Endothelial cell of umbilical vein (primary cell): ENCODE measurements around the gene FIGLA. TPM values are rescaled to one million over a fixed set of nuclear protein-coding genes. Genes with fewer than 3 reads are reported as not detected.

Source experiments
- BruUV-seq: library from RNA; stranded (reverse); fragments of 400-500 nt; replicated peaks from 2 replicates; lab custom pipeline; 2021; lab: Mats Ljungman, UMichigan
- CTCF ChIA-PET: fragments of 300-600, 350-600 bp; sonication (Branson Sonifier 250); formaldehyde crosslinking; loops from one replicate; lab custom pipeline; 2021; ENCODE audit warnings: antibody characterized with exemption, inconsistent platforms; lab: Charles Lee
- POLR2A ChIA-PET: fragments of 300-600, 350-600 bp; sonication (Branson Sonifier 250); formaldehyde crosslinking; loops from one replicate; lab custom pipeline; 2021; ENCODE audit warnings: antibody characterized with exemption, inconsistent platforms; lab: Charles Lee
- DNase-seq: peaks from one replicate; pipeline ENCODE4 v3.0.0-alpha.2; 2011; ENCODE audit warnings: low read depth, low spot score
- FAIRE-seq: peaks from 2 replicates; lab custom pipeline; 2011; peaks lifted over from hg19 to GRCh38; lab: Jason Lieb, UNC
- H2AFZ ChIP-seq: 2 replicates; pipeline ENCODE4 v1.6.0; 2012; ENCODE audit warnings: low read depth, low read length, control low read depth, inconsistent platforms
- H3K27ac ChIP-seq: 2 replicates; pipeline ENCODE4 v1.5.1; 2011; ENCODE audit warnings: low read depth, mild to moderate bottlenecking, control low read depth, low read length, moderate library complexity; ENCODE audit not compliant: insufficient read depth
- H3K27me3 ChIP-seq, 2 experiments: 2 replicates each; pipeline versions ENCODE4 v1.6.0 to v1.6.1; 2011; ENCODE audit warnings: low read length in 2 of 2, mixed read lengths in 1 of 2; ENCODE audit not compliant: control insufficient read depth in 2 of 2, insufficient read depth in 2 of 2
- H3K36me3 ChIP-seq, 2 experiments: 2 replicates in 1 of 2; 3 replicates in 1 of 2; pipeline ENCODE4 v1.5.1; 2011; ENCODE audit warnings: low read length in 2 of 2, mild to moderate bottlenecking in 1 of 2, moderate library complexity in 1 of 2; ENCODE audit not compliant: control insufficient read depth in 2 of 2, insufficient read depth in 2 of 2; ENCODE audit errors: extremely low read depth in 1 of 2
- H3K4me1 ChIP-seq: 3 replicates; pipeline ENCODE4 v1.5.1; 2011; ENCODE audit warnings: mild to moderate bottlenecking, low read length; ENCODE audit not compliant: control insufficient read depth, insufficient read depth; ENCODE audit errors: extremely low read depth
- H3K4me2 ChIP-seq: 2 replicates; pipeline ENCODE4 v1.6.1; 2011; ENCODE audit warnings: low read length, control low read depth, mixed read lengths; ENCODE audit not compliant: insufficient read depth
- H3K4me3 ChIP-seq, 3 experiments: fragments of 200-600 bp in 1 of 3; sonication (generic), shearing (Covaris generic) in 1 of 3; replicated peaks in 1 of 3; 2 replicates each; pipeline ENCODE4 v1.5.1; 2011 to 2016; ENCODE audit warnings: control low read depth in 3 of 3, low read length in 3 of 3, mild to moderate bottlenecking in 2 of 3, inconsistent platforms in 1 of 3, low read depth in 1 of 3, moderate library complexity in 1 of 3; ENCODE audit not compliant: insufficient read depth in 1 of 3
- H3K79me2 ChIP-seq: 2 replicates; pipeline ENCODE4 v1.6.0; 2012; ENCODE audit warnings: low read length, inconsistent platforms; ENCODE audit not compliant: control insufficient read depth, insufficient read depth
- H3K9ac ChIP-seq: replicated peaks from 2 replicates; pipeline ENCODE3; 2011; ENCODE audit warnings: low read length, control low read depth; ENCODE audit not compliant: insufficient read depth; ENCODE audit errors: extremely low read depth
- H3K9me1 ChIP-seq: replicated peaks from 3 replicates; pipeline ENCODE4 v1.6.0; 2011; ENCODE audit warnings: mild to moderate bottlenecking, low read length; ENCODE audit not compliant: control insufficient read depth, insufficient read depth; ENCODE audit errors: extremely low read depth
- H3K9me3 ChIP-seq: replicated peaks from 2 replicates; pipeline ENCODE4 v1.5.1; 2012; ENCODE audit warnings: low read length, inconsistent platforms; ENCODE audit not compliant: control insufficient read depth, insufficient read depth
- H4K20me1 ChIP-seq: replicated peaks from 2 replicates; pipeline ENCODE3; 2011; ENCODE audit warnings: mild to moderate bottlenecking, low read length; ENCODE audit not compliant: control insufficient read depth, insufficient read depth; ENCODE audit errors: extremely low read depth
- CTCF ChIP-seq, 2 donors: IDR thresholded peaks; 1 replicate in 1 of 2; 2 replicates in 1 of 2; pipeline ENCODE4 v1.5.1; 2011; ENCODE audit warnings: low read length in 2 of 2, mild to moderate bottlenecking in 2 of 2, moderate library complexity in 2 of 2, control low read depth in 1 of 2, inconsistent platforms in 1 of 2, low read depth in 1 of 2; ENCODE audit not compliant: insufficient read depth in 1 of 2; ENCODE audit errors: extremely low read depth in 1 of 2
- GATA2 ChIP-seq: IDR thresholded peaks from 2 replicates; pipeline ENCODE4 v1.7.0; 2011; ENCODE audit warnings: low read depth, mild to moderate bottlenecking, moderate library complexity, mixed read lengths, low read length; ENCODE audit not compliant: insufficient read length, insufficient read depth
- JUN ChIP-seq: IDR thresholded peaks from 2 replicates; pipeline ENCODE4 v1.6.1; 2011; ENCODE audit warnings: borderline replicate concordance, low read depth; ENCODE audit not compliant: insufficient read length, insufficient read depth
- POLR2A ChIP-seq: IDR thresholded peaks from 2 replicates; pipeline ENCODE4 v1.6.1; 2012; ENCODE audit warnings: low read depth, mild to moderate bottlenecking, control low read depth, low read length
- dilution Hi-C: fragments of 300-500 bp; cut with MboI; formaldehyde crosslinking; loops from one replicate; pipeline ENCODE4 v1.15.0; 2019; ENCODE audit warnings: low sequenced_read_pairs; ENCODE audit not compliant: extremely low pct_ligation_motif_present
- intact Hi-C: fragments of 100-400 bp; cut with micrococcal nuclease; formaldehyde crosslinking; loops from one replicate; pipeline ENCODE4 v1.10.0; 2022
- polyA plus RNA-seq, 4 experiments: library from polyadenylated mRNA; depleted of rRNA in 3 of 4; stranded (reverse) in 3 of 4; unstranded in 1 of 4; fragments of >200 nt; gene quantifications; 2 replicates each; pipeline versions ENCODE4 v1.2.1 to v1.2.3, GENCODE V29; 2011 to 2012; ENCODE audit warnings: missing spikeins in 1 of 4
- total RNA-seq: library from RNA; stranded (reverse); gene quantifications from 2 replicates; pipeline ENCODE4 v1.2.3, GENCODE V29; 2021

Gene FIGLA
- total and polyA plus RNA-seq, 2 donors (not counting 3 experiments of a cell fraction or from before 2014, with no cell fraction given), result not detected

GRCh38 chr2:70785137-70785911 is 5.1 kb downstream of the FIGLA start:
- intact Hi-C loops (loop anchor here (2.0 kb wide), 2 partner anchors 131 to 481 kb away; no protein-coding TSS in a partner anchor), dilution Hi-C loops (no loop called here)
- DNase-seq (peak; percentile 33), FAIRE-seq (peak; percentile 94)
- H4K20me1 ChIP-seq, result no peaks in the 10 kb centered on the region
- ChIA-PET CTCF (interaction anchor here (0.6 to 2.1 kb wide), 12 partner anchors 21 to 481 kb away, joined by 3 to 24 read pairs (median 4); no protein-coding TSS in a partner anchor), POLR2A (no interaction called here)
- H3K9me1 ChIP-seq, result no peaks in the 10 kb centered on the region
- peaks cover 4% of the 10 kb centered on the region for H3K4me1 ChIP-seq
- H3K36me3 ChIP-seq, result no peaks in the 10 kb centered on the region
- no peaks in the 10 kb centered on the region for H3K9me3 ChIP-seq
- H3K4me2 ChIP-seq, result no peak overlapping the region
- H2AFZ ChIP-seq, result no peak overlapping the region
- H3K27ac ChIP-seq, result no peak overlapping the region
- peaks cover 30 to 43% of the 10 kb centered on the region in 2 experiments for H3K27me3 ChIP-seq
- H3K9ac ChIP-seq, result no peak overlapping the region
- H3K79me2 ChIP-seq, result no peaks in the 10 kb centered on the region
- no TSS peak for BruUV-seq
- TF ChIP-seq POLR2A (no peak), JUN (no peak), GATA2 (no peak), CTCF (IDR thresholded peaks at IDR 0.05; ENCODE audit: extremely low read depth in 1 of 2, insufficient read depth in 1 of 2, low read depth in 1 of 2, low read length in 2 of 2) (peak; percentile 22 to 47)
- H3K4me3 ChIP-seq, result no peak overlapping the region
